OCI-LY3 (cell line): Measurements from ENCODE around the gene CHIT1.

Experiments
- H2AFZ ChIP-seq: fragments of 200-600, 300-600 bp; shearing (Covaris generic); 2 replicates; pipeline ENCODE4 v1.6.0; 2014; ENCODE audit warnings: antibody characterized with exemption, low read depth, low read length
- H3K27ac ChIP-seq: fragments of 200-600, 300-600 bp; sonication (generic); 2 replicates; pipeline ENCODE4 v1.5.1; 2014; ENCODE audit warnings: mild to moderate bottlenecking, low read length, moderate library complexity, mixed read lengths
- H3K27me3 ChIP-seq: fragments of 200-600, 300-600 bp; sonication (generic); 2 replicates; pipeline ENCODE4 v1.6.1; 2014; ENCODE audit warnings: low read depth, low read length, mixed read lengths
- H3K36me3 ChIP-seq: fragments of 200-600, 300-600 bp; sonication (generic); replicated peaks from 2 replicates; pipeline ENCODE3; 2014; ENCODE audit warnings: low read depth, low read length, mixed read lengths
- H3K4me1 ChIP-seq: fragments of 300-600, 200-600 bp; sonication (generic); 2 replicates; pipeline ENCODE4 v1.6.1; 2014; ENCODE audit warnings: low read length, mixed read lengths
- H3K4me2 ChIP-seq: fragments of 200-600, 300-600 bp; sonication (generic); 2 replicates; pipeline ENCODE4 v1.6.1; 2014; ENCODE audit warnings: low read length, mixed read lengths
- H3K4me3 ChIP-seq: fragments of 300-600, 200-600 bp; sonication (generic); 2 replicates; pipeline ENCODE4 v1.5.1; 2014; ENCODE audit warnings: antibody characterized with exemption, mild to moderate bottlenecking, low read length, moderate library complexity
- H3K79me2 ChIP-seq: fragments of 300-600, 200-600 bp; shearing (Covaris generic); 2 replicates; pipeline ENCODE4 v1.6.1; 2014; ENCODE audit warnings: mild to moderate bottlenecking, low read length, mixed read lengths
- H3K9ac ChIP-seq: fragments of 300-600, 200-600 bp; shearing (Covaris generic); 2 replicates; pipeline ENCODE4 v1.6.0; 2014; ENCODE audit warnings: mild to moderate bottlenecking, low read length, moderate library complexity
- H3K9me3 ChIP-seq: fragments of 200-600, 300-600 bp; shearing (Covaris generic); 2 replicates; pipeline ENCODE4 v1.6.1; 2014; ENCODE audit warnings: low read length, mixed read lengths; ENCODE audit not compliant: insufficient read depth
- H4K20me1 ChIP-seq: fragments of 200-600, 300-600 bp; sonication (generic); 2 replicates; pipeline ENCODE4 v1.6.1; 2016; ENCODE audit warnings: low read length, mixed read lengths; ENCODE audit not compliant: insufficient read depth
- CTCF ChIP-seq: fragments of 200-600, 300-600 bp; sonication (generic); IDR thresholded peaks from 2 replicates; pipeline ENCODE4 v1.5.1; 2014; ENCODE audit warnings: antibody characterized with exemption, low read length, low read depth
- EZH2phosphoT487 ChIP-seq: fragments of 200-600 bp; shearing (Covaris generic); IDR thresholded peaks from 2 replicates; pipeline ENCODE4 v1.6.1; 2018; ENCODE audit warnings: antibody characterized with exemption, mixed run types, low read depth

Gene CHIT1

GRCh38 chr1:203207751-203208150, 21.7 kb downstream of the CHIT1 start:
- H3K36me3 ChIP-seq, result no peaks in the 10 kb centered on the region
- TF ChIP-seq EZH2phosphoT487 (no peak), CTCF (no peak)
- no peak overlapping the region for H3K4me3 ChIP-seq
- no peak overlapping the region for H3K9ac ChIP-seq
- H3K79me2 ChIP-seq, result no peaks in the 10 kb centered on the region
- no peaks in the 10 kb centered on the region for H4K20me1 ChIP-seq
- H3K9me3 ChIP-seq, result no peaks in the 10 kb centered on the region
- H2AFZ ChIP-seq, result no peak overlapping the region
- H3K4me1 ChIP-seq, result no peaks in the 10 kb centered on the region
- peaks cover 48% of the 10 kb centered on the region for H3K27me3 ChIP-seq
- H3K4me2 ChIP-seq, result no peak overlapping the region
- no peak overlapping the region for H3K27ac ChIP-seq

- no peak for TF ChIP-seq CTCF
- no peak for TF ChIP-seq EZH2phosphoT487
- Histone ChIP-seq H3K4me1 (no peaks in the 10 kb centered on the region), H3K4me2 (no peak overlapping the region), H3K36me3 (no peaks in the 10 kb centered on the region), H2AFZ (no peak overlapping the region), H3K79me2 (no peaks in the 10 kb centered on the region), H3K9me3 (no peaks in the 10 kb centered on the region), H3K9ac (no peak overlapping the region), H4K20me1 (no peaks in the 10 kb centered on the region), H3K27ac (no peak overlapping the region), H3K4me3 (no peak overlapping the region), H3K27me3 (peaks cover 60% of the 10 kb centered on the region)
Measured at GRCh38 chr1:203206129-203206687, 23.3 kb downstream of the CHIT1 start.

GRCh38 chr1:203204756-203205155, 24.7 kb downstream of the CHIT1 start:
- Histone ChIP-seq H3K4me3 (no peak overlapping the region), H3K27me3 (peaks cover 69% of the 10 kb centered on the region), H2AFZ (no peak overlapping the region), H3K79me2 (no peaks in the 10 kb centered on the region), H3K4me2 (no peak overlapping the region), H3K9ac (no peak overlapping the region), H4K20me1 (no peaks in the 10 kb centered on the region), H3K9me3 (no peaks in the 10 kb centered on the region), H3K4me1 (no peaks in the 10 kb centered on the region), H3K36me3 (no peaks in the 10 kb centered on the region), H3K27ac (no peak overlapping the region)
- TF ChIP-seq CTCF (no peak), EZH2phosphoT487 (no peak)

GRCh38 chr1:203202431-203203245, 26.8 kb downstream of the CHIT1 start:
- Histone ChIP-seq H3K27me3 (peaks cover 68% of the 10 kb centered on the region), H3K79me2 (no peaks in the 10 kb centered on the region), H3K9me3 (no peaks in the 10 kb centered on the region), H3K9ac (no peak overlapping the region), H3K4me2 (no peak overlapping the region), H3K27ac (no peak overlapping the region), H2AFZ (no peak overlapping the region), H3K4me1 (no peaks in the 10 kb centered on the region), H4K20me1 (no peaks in the 10 kb centered on the region), H3K36me3 (no peaks in the 10 kb centered on the region), H3K4me3 (no peak overlapping the region)
- TF ChIP-seq CTCF (no peak), EZH2phosphoT487 (no peak)
